HUES64 (cell line): ENCODE measurements around the gene MRAP.

Source experiments
- H3K27ac ChIP-seq: 2 replicates; pipeline ENCODE4 v1.7.0; 2013; ENCODE audit warnings: low read depth, low read length, inconsistent platforms
- H3K27me3 ChIP-seq: 2 replicates; pipeline ENCODE4 v1.6.1; 2013; ENCODE audit warnings: mild to moderate bottlenecking, low read length; ENCODE audit not compliant: insufficient read depth
- H3K36me3 ChIP-seq: 2 replicates; pipeline ENCODE4 v1.6.1; 2013; ENCODE audit warnings: mild to moderate bottlenecking, low read length; ENCODE audit not compliant: insufficient read depth
- H3K4me1 ChIP-seq: 2 replicates; pipeline ENCODE4 v1.6.1; 2013; ENCODE audit warnings: mild to moderate bottlenecking, low read length, moderate library complexity; ENCODE audit not compliant: insufficient read depth
- H3K4me3 ChIP-seq: 2 replicates; pipeline ENCODE4 v1.5.1; 2013; ENCODE audit warnings: mild to moderate bottlenecking, low read length, moderate library complexity
- H3K9ac ChIP-seq: 2 replicates; pipeline ENCODE4 v1.6.1; 2013; ENCODE audit warnings: mild to moderate bottlenecking, low read depth, low read length
- H3K9me3 ChIP-seq: 2 replicates; pipeline ENCODE4 v1.6.1; 2013; ENCODE audit warnings: low read depth, low read length; ENCODE audit not compliant: insufficient read depth
- WGBS: fragments of 150-250, 120-280 bp; methylation state at CpG from one replicate; pipeline ENCODE4 v1.1.7; 2013; ENCODE audit warnings: missing lambda C conversion rate; 5-methylcytosine and 5-hydroxymethylcytosine counted together

The MRAP gene

GRCh38 chr21:32335601-32336575 lies 37.2 kb downstream of the MRAP start:
- WGBS: 90% methylated on average over 27 of the region's 27 CpGs
- Histone ChIP-seq H3K36me3 (peaks cover 94% of the 10 kb centered on the region), H3K4me3 (no peak overlapping the region), H3K9me3 (0 out of 2 replicates have a peak, but pooled peaks cover 3% of the 10 kb centered on the region), H3K27me3 (no peaks in the 10 kb centered on the region), H3K27ac (peak overlapping the region; percentile 3; the same call in 1 of the 2 replicates), H3K4me1 (peaks cover 17% of the 10 kb centered on the region; the same call in 1 of the 2 replicates), H3K9ac (no peak overlapping the region)

GRCh38 chr21:32336711-32337110 lies 38.1 kb downstream of the MRAP start:
- Histone ChIP-seq H3K9ac (no peak overlapping the region), H3K27ac (no peak overlapping the region), H3K4me1 (peaks cover 9% of the 10 kb centered on the region; the same call in 1 of the 2 replicates), H3K27me3 (no peaks in the 10 kb centered on the region), H3K9me3 (0 out of 2 replicates have a peak, but pooled peaks cover 3% of the 10 kb centered on the region), H3K36me3 (peaks cover 95% of the 10 kb centered on the region), H3K4me3 (no peak overlapping the region)
- 88% methylated on average over 1 of the region's 1 CpG for WGBS

DNA sequence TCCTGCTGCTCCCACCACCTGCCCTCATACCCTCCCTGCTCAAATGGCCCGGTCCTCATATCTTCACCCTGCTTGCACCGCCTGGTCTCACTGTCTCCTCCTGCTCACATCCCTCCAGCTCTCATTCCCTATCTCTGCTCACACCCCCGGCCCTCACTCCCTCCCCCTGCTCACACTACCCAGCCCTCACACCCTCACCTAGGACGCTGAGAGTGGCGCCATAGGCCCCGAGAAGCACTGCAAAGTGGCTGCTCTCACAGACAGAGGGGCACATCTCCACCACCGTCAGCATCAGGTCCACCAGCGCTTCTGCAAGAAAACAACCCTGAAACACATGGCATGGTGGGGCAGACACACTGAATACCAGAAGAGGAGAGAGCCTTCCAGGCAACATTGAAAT lies 38.6 kb downstream of the MRAP start:
- no peak overlapping the region for H3K4me3 ChIP-seq
- no peak overlapping the region for H3K27ac ChIP-seq
- peaks cover 5% of the 10 kb centered on the region; the same call in 1 of the 2 replicates for H3K4me1 ChIP-seq
- H3K9ac ChIP-seq: no peak overlapping the region
- H3K27me3 ChIP-seq: no peaks in the 10 kb centered on the region
- H3K9me3 ChIP-seq: 0 out of 2 replicates have a peak, but pooled peaks cover 3% of the 10 kb centered on the region
- H3K36me3 ChIP-seq: peaks cover 95% of the 10 kb centered on the region
- WGBS: 91% methylated on average over 8 of the region's 8 CpGs

DNA sequence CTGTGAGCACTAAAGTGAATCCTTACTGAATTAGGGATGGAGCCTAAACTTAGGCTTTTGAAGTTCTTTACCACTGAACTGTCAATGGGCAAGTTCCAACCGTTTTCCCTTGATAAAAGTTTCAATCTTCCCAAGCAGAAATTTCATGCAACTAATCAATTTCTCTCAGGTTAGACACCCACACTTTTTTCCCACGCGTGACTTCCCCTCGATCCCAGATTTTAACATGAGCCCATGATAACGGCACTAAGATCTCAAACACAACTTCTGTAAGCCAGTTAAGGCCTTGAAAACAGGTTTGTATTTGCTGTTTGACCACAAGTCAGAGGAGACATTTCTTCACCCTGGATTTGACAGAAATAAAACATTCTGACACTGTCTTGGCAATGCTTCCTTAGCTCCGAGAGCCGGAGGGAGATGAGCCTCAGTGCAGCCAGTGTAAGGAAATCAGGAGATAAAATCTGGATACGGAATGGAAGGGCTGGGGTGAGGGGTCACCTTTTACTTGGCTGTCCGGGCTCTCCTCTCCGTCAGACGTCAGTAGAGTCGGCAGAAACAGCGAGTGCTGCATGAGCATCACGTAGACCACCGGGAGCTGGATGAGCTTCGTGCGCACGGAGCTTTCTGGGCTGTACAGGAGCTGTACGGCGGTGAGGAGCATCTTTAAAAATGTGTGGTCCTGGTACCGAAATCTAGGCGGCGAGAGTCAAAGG lies 39.7 kb downstream of the MRAP start:
- WGBS: 94% methylated on average over 23 of the region's 23 CpGs
- H3K4me3 ChIP-seq: no peak overlapping the region
- H3K4me1 ChIP-seq: peaks cover 5% of the 10 kb centered on the region; the same call in 1 of the 2 replicates
- H3K9ac ChIP-seq: no peak overlapping the region
- H3K9me3 ChIP-seq: no peaks in the 10 kb centered on the region
- H3K36me3 ChIP-seq: peaks cover 97% of the 10 kb centered on the region
- no peak overlapping the region for H3K27ac ChIP-seq
- H3K27me3 ChIP-seq: no peaks in the 10 kb centered on the region

DNA sequence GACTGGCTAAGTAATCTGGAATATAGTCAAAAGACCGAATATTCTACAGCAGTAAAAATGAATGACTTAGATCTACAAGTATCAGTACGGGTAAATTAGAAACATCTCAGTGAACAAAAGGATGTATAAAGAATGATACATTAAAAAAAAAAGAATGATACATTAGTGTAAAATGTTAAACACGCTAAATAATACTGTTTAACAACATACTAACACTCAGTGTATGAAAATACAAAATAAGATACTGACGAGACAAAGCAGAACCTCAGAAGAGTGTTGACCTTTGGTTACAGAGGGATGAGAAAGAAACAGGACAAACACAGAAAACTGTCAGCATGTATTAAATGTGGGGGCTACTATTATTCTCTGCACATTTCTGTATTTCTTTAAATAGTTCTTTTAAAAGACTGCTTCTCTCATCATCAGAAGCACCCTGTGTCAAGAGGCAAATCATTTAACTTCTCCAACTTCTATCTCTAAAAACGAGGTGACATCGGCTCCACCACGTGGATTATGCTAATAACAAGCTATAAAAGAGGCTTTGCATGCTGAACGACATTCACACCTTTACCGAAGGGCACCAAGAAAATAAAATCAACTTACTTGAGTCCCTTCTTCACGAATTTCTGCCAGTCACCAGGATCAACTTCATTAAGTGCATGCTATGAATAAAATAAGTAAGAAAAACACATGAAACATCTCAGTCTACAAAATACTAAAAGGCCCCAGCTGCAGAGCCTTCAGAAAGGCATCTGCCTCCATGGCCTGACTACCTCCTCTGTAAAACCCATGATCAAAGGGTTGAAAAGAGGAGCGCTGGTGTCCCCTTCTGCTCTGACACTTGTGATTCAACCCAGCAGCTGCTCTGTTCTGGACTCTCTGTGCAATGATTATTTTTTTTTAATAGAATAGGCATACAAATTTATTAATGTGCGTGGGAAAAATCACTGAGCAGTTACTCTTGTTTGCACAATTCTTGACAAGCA lies 42.5 kb downstream of the MRAP start:
- peaks cover 97% of the 10 kb centered on the region for H3K36me3 ChIP-seq
- H3K4me1 ChIP-seq: no peaks in the 10 kb centered on the region
- H3K27me3 ChIP-seq: no peaks in the 10 kb centered on the region
- no peak overlapping the region for H3K27ac ChIP-seq
- H3K4me3 ChIP-seq: no peak overlapping the region
- no peaks in the 10 kb centered on the region for H3K9me3 ChIP-seq
- WGBS: 87% methylated on average over 10 of the region's 12 CpGs
- no peak overlapping the region for H3K9ac ChIP-seq

DNA sequence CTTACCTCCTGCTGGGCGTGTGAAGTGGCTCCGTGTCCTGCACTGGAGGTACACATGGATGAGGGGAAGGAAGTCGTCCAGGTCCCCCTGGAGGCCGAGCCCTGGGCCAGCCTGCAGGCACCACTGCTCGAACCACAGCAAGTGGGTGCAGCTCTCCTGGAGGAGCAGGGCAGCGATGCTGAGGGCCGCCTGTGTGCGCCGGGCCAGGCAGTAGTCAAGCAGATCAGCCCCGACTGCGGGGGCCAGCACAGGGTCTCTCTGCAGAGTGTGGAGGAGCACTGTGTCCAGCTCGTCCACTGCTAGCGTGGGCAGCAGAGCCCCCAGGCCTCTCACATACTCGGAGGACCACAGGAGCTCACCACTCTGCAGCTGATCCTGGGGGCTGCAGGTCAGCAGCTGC lies 48.3 kb downstream of the MRAP start:
- H3K36me3 ChIP-seq: peaks cover 100% of the 10 kb centered on the region
- no peaks in the 10 kb centered on the region for H3K9me3 ChIP-seq
- H3K27me3 ChIP-seq: no peaks in the 10 kb centered on the region
- no peak overlapping the region for H3K27ac ChIP-seq
- 94% methylated on average over 14 of the region's 14 CpGs for WGBS
- H3K9ac ChIP-seq: no peak overlapping the region
- no peak overlapping the region for H3K4me3 ChIP-seq
- H3K4me1 ChIP-seq: no peaks in the 10 kb centered on the region

- peaks cover 100% of the 10 kb centered on the region for H3K36me3 ChIP-seq
- WGBS: 95% methylated on average over 12 of the region's 12 CpGs
Measured at GRCh38 chr21:32347351-32347750, 48.7 kb downstream of the MRAP start.

GRCh38 chr21:32347977-32348376 lies 49.3 kb downstream of the MRAP start:
- Histone ChIP-seq H3K4me1 (no peaks in the 10 kb centered on the region), H3K9me3 (no peaks in the 10 kb centered on the region), H3K27me3 (no peaks in the 10 kb centered on the region), H3K4me3 (no peak overlapping the region), H3K36me3 (peaks cover 100% of the 10 kb centered on the region), H3K9ac (no peak overlapping the region), H3K27ac (no peak overlapping the region)
- 97% methylated on average over 11 of the region's 11 CpGs for WGBS

More at GRCh38 chr21:32347351-32347750, 48.7 kb downstream of the MRAP start:
- no peaks in the 10 kb centered on the region for H3K27me3 ChIP-seq
- no peak overlapping the region for H3K27ac ChIP-seq
- H3K4me3 ChIP-seq: no peak overlapping the region
- no peaks in the 10 kb centered on the region for H3K9me3 ChIP-seq
- H3K4me1 ChIP-seq: no peaks in the 10 kb centered on the region
- H3K9ac ChIP-seq: no peak overlapping the region

DNA sequence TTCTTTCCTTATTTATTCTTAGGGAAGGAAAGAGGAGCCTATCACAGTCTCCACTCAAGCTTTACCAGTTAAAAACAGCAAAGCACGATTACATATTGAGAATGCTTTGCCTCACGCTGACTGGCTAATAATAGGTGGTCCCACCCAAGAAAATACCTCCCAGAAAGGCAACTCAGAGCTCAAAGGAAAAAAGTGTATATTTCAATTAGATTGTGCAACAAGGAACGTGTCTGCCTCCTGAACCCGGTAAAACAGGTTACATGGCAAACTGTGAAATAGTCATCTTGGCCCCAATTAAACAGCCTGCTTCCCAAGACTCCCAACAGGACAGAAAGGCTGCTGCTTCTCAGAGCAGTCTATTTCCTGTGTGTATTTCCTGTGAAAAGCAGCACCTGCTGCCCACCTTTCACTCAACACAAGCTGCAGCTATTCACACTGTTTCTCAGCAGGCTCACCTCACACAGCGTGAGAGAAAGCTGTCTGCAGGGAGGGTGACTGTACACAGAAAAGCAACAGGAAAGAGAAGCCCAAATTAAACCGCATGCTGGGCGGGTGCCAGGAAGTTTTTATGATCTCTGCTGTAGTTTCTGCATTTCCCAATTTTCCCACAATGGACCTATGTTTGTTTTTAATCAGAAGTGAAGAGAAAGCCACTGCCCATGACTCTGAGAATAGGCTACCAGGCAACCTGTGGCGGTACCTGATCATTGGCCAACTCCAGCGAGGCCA lies 50.1 kb downstream of the MRAP start:
- Histone ChIP-seq H3K36me3 (peaks cover 100% of the 10 kb centered on the region), H3K9me3 (no peaks in the 10 kb centered on the region), H3K27me3 (no peaks in the 10 kb centered on the region), H3K9ac (no peak overlapping the region), H3K4me3 (no peak overlapping the region), H3K4me1 (no peaks in the 10 kb centered on the region), H3K27ac (no peak overlapping the region)
- WGBS: 97% methylated on average over 9 of the region's 9 CpGs

- Histone ChIP-seq H3K4me3 (no peak overlapping the region), H3K9me3 (no peaks in the 10 kb centered on the region), H3K4me1 (no peaks in the 10 kb centered on the region), H3K36me3 (peaks cover 100% of the 10 kb centered on the region), H3K27me3 (no peaks in the 10 kb centered on the region), H3K27ac (no peak overlapping the region), H3K9ac (no peak overlapping the region)
- 94% methylated on average over 16 of the region's 16 CpGs for WGBS
Measured at GRCh38 chr21:32349333-32349944, 50.8 kb downstream of the MRAP start.
